ENCODE data around the gene GRHPR.
"Not testable (repeated sequence)": the region's sequence is repeated elsewhere in the genome, so short reads cannot be mapped to it uniquely, and the experiment has no call there.

GRHPR gene

DNA sequence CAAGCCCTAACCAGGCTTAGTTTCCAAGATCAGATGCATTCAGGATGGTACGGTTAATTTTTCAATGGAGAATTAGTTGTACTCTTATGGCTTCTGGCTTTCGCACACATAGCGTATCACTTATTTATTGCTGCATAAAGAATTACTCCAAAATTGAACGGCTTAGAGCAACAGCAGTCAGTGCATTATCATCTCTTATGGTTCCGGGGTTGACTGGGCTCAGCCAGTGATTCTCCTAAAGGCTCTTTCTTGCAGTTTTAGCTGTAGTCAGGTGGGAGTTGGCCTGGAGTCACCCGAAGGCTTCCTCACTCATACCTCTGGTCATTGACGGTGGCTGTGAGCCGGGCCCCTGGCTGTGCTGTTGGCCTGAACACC, 595 bp upstream of the GRHPR start:
- no peak for DNase-seq (ENCODE audit: low spot score)

DNA sequence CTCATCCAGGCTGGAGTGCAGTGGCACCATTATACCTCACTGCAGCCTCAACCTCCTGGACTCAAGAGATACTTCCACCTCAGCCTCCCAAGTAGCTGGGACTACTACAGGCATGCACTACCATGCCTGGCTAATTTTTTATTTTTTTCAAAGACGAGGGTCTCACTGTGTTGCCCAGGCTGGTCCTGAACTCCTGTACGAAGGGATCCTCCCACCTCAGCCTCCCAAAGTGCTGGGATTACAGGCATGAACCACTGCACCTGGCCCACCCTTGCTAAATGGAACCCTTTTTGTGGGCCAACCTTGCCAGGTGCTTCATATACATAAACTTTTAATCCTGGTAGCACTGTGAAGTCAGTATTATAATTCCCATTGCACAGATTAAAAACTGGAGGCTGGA, 1.0 kb downstream of the GRHPR start:
- no peak for DNase-seq (ENCODE audit: low spot score)

GRCh38 chr9:37424204-37424685, 1.7 kb downstream of the GRHPR start:
- DNase-seq (ENCODE audit: low spot score), result no peak

GRCh38 chr9:37424686-37425297, 2.3 kb downstream of the GRHPR start:
- no peak for DNase-seq (ENCODE audit: low spot score)

GRCh38 chr9:37425298-37425752, 2.8 kb downstream of the GRHPR start:
- DNase-seq (ENCODE audit: low spot score), result no peak

GRCh38 chr9:37426431-37426830, 3.9 kb downstream of the GRHPR start:
- not testable (repeated sequence) for DNase-seq (ENCODE audit: low spot score)

GRCh38 chr9:37426846-37427245, 4.3 kb downstream of the GRHPR start:
- DNase-seq (ENCODE audit: low spot score), result no peak

GRCh38 chr9:37428345-37428744, 5.8 kb downstream of the GRHPR start:
- no peak for DNase-seq (ENCODE audit: low spot score)

GRCh38 chr9:37429441-37430285, 7.2 kb downstream of the GRHPR start:
- no peak for DNase-seq (ENCODE audit: low spot score)

GRCh38 chr9:37430841-37431597, 8.5 kb downstream of the GRHPR start:
- no peak for DNase-seq (ENCODE audit: low spot score)

GRCh38 chr9:37432020-37432419, 9.5 kb downstream of the GRHPR start:
- peak; percentile 63 for DNase-seq (ENCODE audit: low spot score)

DNA sequence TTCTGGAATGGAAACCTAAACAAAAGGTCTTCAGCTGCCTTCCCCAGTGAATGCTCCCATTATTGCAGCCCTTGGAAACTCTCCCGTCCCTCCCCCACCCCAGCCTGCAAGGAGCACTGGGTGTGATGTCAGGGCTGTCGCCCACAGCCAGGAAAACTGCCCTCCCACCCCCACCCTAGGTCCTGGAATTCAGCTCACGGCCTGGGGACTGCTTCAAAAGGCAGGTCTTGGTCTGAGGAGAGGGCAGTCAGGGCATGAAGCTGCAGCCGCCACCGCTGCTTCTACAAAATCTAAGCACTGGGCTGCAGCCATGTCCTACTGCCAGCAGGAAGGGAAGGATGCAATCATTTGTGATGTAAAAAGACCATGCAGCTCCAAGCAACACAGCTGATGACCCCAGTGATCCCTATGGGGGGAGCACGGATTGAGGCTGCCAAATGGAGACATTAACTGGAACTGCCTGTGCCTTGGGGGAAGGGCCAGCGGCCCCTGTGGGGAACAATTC, 11.4 kb downstream of the GRHPR start:
- no peak for DNase-seq (ENCODE audit: low spot score)

DNA sequence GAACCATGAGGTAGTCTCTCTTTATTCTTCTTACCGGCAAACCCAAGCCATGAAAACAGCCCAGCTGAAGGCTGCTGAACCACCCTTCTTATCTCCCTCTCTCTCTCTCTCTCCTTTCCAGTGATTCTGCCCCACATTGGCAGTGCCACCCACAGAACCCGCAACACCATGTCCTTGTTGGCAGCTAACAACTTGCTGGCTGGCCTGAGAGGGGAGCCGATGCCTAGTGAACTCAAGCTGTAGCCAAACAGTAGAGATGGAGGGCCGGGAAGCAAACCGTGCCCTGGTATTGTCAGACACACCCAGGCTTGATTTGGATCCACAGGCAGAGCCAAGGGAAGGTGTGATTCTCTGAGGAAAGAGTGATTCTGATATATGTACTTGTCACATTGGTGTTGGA, 14.0 kb downstream of the GRHPR start:
- no peak for DNase-seq (ENCODE audit: low spot score)

GRCh38 chr9:37437010-37437409, 14.5 kb downstream of the GRHPR start:
- no peak for DNase-seq (ENCODE audit: low spot score)

GRCh38 chr9:37437621-37438020, 15.1 kb downstream of the GRHPR start:
- no peak for DNase-seq (ENCODE audit: low spot score)

DNA sequence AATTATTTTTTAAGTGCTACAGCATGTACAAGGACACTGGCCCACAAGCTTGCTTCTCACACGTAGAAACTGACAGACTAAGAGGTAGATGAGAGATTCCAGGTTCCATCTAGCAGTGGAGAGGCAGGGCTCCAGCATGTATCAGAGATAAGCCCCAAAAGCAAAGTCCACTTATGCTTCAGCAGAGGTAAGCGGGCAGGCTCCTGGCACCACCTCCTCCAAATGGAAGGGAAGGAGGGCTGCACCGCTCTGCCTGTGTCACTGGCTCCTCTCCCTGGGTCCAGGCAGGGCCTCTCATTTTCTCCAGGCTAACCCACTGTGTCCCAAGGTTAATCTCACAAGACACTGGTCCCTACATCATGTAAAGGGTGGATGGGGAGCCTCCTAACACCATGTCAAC, 15.9 kb downstream of the GRHPR start:
- DNase-seq (ENCODE audit: low spot score), result no peak

DNA sequence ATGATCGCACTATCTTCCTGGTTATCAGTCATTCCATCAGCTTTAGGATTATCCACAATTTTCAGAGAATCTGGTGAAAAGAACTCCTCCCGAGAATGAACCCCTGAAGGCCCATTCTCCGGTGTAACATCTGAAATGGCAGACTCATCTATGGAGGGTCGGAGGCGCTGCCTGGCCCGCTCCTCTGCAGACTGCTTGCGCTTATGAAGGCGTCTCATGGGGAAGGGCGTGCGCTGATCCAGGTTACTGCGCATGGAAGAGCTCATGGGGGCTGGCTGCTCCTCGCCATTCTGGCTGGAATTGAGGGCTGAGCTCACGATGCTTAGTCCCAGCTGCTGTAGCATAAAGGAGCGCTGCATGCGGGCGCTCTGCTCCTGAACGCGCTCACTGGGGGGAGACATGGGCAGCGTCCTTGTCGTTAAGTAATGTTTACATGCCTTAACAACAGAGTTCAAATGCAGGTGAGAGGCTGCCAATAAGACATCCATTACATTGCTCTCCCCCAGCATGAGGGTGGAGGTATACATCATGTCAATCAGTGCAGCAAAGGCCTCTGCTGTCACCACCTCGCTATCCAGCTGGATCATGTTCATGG, 19.4 kb downstream of the GRHPR start:
- DNase-seq (ENCODE audit: low spot score), result no peak

GRCh38 chr9:37442556-37442955, 20.1 kb downstream of the GRHPR start:
- DNase-seq (ENCODE audit: low spot score), result no peak

DNA sequence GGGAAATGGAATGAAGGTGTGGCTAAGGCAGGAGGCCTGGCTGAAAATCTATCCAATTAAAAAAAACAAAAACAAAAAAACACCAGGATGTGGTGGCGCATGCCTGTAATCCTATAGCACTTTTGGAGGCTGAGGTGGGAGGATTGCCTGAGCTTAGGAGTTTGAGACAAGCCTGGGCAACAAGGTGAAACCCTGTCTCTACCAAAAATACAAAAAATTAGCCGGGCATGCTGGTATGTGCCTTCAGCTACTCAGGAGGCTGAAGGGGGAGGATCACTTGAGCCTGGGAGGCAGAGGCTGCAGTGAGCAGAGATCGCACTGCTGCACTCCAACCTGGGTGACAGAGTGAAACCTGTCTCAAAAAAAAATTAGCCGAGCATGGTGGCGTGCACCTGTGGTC, 21.1 kb downstream of the GRHPR start:
- DNase-seq (ENCODE audit: low spot score), result no peak

DNA sequence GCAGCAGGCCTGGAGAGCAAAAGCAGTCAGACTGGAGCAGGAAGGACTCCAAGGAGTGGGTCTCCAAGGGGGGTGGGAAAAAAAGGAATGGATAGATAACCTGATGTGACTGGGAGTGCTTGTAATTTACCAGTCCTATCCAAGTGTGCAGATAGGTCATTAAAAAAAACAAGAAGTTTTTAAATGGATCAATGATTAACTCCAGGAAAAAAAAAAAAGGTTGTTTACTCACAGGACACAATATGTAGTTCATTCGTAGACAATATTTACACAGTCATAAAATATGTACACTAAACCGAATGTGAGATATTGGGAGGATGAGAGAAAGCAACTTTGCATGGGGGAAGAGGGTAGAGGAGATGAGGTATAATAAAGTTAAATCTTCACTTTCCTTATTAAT, 22.4 kb downstream of the GRHPR start:
- no peak for DNase-seq (ENCODE audit: low spot score)

DNA sequence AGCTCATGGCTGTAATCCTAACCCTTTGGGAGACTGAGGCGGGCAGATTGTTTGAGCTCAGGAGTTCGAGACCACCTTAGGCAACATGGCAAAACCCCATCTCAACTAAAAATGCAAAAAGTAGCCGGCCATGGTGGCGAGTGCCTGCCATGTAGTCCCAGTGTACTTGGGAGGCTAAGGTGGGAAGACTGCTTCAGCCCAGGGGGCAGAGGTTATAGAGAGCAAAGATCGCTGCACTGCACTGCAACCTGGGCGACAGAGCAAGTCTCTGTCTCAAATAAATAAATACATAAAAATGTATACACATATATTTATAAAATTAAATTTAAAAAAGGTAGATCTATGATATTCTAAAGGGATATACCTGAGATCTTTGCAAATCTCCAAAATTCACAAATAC, 23.3 kb downstream of the GRHPR start:
- no peak for DNase-seq (ENCODE audit: low spot score)

DNA sequence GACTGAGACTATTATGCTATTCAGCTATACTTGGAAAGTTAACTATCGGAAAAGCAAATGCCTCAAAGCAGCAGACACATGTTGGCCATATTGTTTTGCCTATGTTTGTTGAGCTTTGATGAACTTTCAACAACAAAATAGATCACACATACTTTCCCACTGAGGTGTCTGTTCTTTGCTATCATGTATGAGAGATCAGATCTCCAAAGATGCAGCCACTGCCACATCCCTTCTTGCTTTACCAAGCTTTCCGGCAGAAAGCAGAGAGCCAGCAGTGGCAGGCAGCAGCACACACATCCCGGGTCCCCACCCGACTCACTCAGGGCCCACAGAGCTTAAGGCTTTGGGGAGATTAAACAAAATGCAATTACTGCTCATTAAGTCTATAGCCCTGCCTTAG, 23.9 kb downstream of the GRHPR start:
- no peak for DNase-seq (ENCODE audit: low spot score)

Measured in NAMALWA (cell line).